GM19372 (cell line): Measurements from ENCODE around the gene TMPRSS13.
"Not testable (repeated sequence)": the region's sequence is repeated elsewhere in the genome, so short reads cannot be mapped to it uniquely, and the experiment has no call there.

ENCODE experiments used
- ATAC-seq: cut with Tn5 transposase; IDR thresholded peaks from one replicate; pipeline ENCODE4 v1.9.1; 2021; ENCODE audit warnings: mild to moderate bottlenecking, low read depth, moderate library complexity; ENCODE audit not compliant: unreplicated experiment

TMPRSS13 gene

DNA sequence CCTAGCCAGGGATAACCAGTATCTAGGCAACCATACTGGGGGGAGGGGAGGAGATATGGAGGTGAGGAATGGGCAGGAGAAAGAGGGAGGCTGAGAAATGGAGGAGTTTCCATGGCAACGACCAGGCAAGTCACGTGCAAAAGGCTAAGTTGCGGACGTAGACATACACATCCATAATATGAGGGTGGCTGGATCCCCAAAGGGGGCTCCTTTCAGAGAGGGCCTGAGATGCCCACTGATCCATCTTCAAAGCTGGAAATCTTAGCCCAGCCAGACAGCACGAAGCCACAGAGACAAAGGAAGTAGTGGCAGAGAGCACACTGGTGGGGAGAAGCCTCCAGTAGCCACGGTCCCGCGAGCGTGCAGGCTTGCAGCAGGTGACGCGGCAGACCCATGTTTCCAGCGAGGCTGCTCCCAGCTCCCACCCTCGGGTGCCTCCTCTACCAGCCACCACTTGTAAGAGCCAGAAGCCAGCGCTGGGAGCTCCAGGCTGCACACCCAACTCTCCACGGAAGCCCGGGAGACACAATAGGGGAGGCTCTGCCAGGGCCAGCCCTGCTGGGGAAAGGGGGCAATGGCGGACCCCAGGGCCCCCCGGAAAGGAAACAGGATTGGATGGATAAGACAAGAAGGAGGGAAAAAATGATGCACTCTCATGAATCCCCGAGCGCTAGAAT lies 53.7 kb downstream of the TMPRSS13 start:
- no peak for ATAC-seq

DNA sequence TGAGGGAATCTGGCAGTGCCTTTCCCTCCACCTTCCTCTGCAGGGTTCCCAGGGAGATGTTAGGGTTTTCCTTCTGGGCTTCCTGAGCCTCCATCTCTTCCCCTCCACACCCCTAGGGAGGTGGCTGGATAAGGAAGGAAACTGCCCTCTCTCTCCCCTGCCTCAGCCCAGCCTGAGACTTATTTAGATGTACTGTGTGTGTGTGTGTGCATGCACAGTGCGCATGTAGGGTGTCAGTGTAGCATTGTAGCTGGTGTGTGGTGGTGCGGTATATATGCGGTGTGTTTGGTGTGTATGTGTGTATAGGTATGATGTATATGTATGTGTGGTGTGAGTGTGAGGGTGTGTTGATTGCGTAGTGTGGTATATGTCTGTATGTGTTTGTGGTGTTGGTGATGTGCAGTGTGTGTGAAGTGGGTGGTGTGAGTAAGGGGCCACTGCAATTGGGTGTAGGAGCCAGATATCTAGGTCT lies 54.3 kb downstream of the TMPRSS13 start:
- ATAC-seq, result no peak

DNA sequence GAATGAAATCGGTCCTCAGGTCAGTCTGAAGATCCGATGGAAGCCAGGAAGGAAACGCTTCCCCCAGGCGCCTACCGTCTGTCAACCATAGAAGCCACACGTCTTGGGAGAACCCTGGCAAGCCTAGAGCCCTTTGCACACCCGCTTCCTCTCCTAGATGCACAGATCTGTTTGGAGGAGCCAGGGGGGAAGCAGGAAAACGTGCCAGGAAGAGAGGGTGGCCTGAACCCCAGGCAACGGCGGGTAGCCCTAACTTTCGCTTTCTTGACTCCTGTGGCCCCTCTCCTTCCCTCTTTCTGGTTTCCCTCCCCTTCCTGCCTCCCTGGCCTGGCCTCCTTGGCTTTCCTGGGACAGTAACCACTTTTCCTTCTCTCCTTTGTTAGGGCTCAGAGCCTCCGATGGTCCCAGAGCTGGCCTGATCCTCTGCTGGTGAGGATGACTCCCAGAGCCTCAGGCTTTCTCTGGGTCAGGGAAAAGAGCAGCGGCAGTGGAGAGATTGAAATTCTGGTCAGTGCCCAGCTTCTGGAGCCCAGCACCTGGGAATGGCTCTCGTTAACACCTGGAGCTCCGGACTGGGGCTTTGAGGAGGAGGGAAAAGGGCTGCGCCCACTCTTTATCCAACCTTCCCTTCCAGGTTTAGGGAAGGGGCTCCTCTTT lies 54.8 kb downstream of the TMPRSS13 start:
- ATAC-seq, result no peak

DNA sequence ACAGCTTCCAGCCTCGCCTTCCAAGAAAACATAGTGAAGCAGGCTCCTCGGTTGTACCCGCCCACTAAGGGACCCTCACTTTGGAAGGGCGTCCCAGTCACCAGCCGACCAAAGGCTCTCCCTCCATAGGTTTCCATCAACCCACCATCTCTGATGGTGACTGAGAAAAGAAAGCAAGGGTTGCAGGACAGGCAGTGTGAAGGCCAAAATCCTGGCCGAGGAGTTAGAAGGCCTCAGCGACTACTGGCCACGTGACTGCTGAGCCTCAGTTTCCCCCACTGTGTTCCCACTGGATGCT lies 55.4 kb downstream of the TMPRSS13 start:
- ATAC-seq, result no peak

DNA sequence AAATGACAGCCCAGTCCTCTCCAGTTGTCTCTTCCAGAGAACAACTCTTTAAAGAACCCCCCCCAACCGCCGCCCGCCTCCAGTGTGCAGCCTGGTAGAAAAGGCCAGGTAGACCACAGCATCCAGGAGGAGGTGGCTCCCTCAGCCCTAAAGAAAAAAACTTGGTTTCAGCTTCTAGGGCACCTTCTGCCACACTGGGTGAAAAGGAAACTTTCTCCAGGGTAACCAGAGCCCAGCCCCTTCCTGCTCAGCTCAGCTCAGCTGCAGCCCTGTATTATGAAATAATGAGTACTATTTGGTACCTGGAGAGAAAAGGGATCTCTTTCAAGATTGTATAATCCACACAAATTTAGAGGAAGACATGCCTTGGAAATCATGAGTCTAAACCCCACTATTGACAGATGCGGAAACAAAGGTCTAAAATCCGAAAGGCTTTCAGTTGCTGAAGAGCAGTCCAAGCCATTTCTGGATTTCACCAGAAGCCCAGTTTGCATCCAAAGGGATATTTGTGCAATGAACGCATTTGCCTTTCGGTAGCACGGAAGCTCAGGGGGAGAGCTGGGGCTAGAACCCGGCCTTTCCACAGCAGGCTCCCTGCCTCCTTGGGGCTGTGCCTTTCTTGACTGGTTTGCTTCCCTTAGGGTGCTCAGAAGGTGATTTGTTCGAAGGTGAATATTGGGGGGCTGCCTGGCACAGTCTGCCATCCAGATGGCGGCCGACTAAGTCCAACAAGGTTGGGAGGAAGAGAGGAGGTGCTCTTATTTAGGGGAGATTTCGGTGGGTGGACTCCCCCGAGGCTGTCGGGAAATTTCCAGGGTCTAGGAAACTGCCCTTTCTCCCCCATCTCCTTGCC lies 56.0 kb downstream of the TMPRSS13 start:
- no peak for ATAC-seq

DNA sequence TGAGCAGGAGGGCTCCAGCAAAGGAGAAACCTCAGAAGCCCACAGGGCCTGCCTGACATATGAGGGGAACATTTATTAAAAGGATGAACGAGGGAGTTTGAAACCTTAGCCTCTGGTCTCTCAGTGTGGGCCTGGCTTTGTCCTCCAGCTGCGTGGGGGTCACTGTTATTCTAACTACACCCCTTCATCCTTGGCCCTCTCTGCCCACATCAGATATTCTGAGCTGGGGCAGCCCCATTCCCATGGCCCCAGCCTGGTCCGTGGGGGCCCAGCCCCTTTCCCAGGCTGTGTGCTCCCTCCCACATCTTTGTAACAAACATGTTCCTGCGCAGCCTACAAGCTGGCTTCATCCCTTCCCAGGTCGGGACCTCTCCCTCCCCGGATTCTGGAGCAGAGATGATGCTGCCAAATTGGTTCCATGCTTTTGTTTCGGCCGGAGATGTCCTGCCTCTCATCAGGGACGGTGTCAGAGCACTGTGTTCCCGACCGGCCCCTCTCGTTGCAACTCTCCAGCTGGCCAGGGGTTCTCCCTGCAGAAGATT lies 56.7 kb downstream of the TMPRSS13 start:
- no peak for ATAC-seq

DNA sequence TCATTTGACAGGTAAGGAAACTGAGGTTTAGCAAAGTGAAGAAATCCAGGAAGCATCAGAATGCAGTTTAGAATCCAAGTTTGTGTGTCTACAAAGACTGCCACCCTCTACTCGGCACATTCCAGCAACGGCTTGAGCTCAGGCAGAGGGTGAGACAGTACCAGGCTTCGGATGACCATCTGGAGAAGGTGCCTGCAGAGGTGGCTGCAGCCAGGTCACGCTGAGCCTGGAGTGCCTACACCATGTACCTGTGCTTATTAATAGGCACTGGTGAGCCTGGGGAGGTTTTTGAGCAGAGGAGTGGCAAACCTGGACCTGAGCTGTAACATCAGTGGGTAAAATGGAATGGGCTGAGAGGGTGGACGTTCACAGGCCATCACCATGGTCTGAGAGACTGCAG lies 57.4 kb downstream of the TMPRSS13 start:
- ATAC-seq, result no peak

DNA sequence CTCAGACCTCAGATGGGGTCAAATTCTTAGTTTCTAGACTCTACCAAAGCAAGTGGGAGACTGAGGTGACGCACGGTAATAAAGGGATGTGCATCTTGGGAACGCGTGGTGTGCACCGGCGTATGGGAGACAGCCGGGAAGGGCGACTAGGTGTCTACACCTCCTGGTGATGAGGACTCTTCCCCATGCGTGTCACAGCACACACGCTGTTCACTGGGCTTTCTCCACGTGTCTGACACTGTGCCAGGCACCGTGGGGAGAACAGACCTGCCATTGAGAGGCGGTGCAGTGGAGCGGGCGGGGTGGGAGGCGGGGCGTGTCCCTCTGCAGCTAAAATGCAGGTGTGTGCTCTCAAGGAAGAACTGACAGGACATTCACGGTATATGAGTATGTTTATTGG lies 58.0 kb downstream of the TMPRSS13 start:
- no peak for ATAC-seq

DNA sequence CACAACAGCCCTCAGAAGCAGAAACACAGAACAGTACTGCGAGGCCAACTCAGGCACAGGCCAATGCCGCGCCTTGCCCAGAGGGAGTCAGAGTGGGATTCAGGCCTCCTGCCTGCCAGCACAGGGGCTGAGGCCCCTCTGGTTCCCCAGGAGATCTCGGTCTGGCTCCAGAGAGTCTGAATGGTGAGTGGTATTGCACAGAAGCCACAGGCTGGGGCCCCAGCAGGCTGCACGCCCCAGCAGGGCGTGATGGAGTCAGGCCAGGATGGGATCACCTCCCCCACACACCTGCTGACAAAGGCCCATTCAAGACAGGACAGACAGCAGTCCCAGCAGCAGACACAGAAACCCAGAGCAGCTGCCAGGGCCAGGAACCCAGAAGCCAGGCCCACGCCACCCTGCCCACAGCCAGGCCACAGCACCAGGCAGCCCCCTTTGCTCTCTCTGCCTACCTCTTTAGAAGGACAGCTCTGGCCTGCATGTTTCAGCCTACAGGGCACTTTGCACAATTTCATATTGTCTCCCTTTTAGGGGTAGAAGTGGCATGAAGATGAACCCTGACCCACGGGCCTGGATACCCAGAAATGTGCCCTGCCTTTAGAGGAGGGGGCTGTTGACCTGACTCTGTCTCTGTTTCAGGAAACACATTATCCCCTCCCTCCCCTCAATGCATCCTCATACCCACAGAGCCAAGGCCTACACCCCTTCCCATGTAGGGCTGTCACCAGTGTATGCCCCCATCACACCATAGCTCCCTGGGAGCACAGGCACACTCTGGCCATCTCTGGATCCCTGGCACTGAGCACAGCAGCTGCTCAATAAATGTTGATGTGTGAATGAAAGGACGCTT lies 58.9 kb downstream of the TMPRSS13 start:
- ATAC-seq, result no peak

DNA sequence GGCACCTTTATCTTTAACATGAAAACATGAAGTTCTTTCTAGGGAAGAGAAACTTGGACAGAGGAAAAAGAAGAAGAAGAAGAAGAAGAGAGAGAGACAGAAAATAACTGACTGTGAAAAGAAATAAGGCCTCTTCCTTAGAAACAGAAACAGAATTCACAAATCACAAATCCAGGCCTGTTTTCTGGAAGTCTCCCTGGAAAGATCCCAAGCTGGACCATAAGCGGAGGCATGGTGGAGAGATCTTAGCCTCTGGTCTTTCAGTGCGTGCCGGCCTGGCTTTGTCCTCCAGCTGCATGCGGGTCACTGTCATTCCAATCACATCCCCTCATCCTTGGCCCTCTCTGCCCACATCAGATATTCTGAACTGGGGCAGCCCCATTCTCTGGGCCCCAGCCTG lies 59.6 kb downstream of the TMPRSS13 start:
- no peak for ATAC-seq

DNA sequence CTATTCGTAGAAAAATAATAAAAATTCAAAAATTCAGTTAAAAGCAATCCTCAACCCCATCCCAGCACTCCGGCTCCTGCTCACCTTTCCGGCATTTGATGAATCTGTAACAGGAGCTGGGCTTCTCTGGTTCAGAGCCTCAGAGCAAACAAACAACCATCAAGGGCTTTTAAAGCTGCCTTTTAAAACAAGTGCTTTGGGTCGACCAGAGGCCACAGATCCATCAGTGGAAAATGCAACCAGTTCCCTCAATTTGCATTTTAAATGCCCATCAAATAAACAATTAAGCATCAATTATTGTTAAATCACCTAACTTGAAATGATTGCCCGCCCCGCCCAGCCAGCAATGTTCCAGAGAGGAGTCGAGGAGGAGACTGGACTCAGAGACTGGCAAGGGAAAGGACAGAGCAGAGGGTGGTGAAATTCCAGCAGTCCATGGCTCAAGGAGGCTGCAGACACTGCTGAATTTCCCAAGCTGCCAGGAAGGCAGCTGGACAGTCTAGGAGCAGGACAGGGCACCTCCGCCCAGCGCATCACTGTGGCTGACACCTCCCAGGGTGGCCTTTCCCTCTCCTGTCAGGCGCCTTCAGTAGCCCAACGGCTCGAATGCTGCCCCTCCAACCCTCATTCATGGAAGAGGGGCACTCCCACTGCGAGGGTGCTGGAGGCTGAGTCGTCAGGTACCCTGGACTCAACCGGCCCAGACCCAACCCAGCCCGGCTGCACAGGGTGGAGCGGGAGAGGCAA lies 60.2 kb downstream of the TMPRSS13 start:
- no peak for ATAC-seq

DNA sequence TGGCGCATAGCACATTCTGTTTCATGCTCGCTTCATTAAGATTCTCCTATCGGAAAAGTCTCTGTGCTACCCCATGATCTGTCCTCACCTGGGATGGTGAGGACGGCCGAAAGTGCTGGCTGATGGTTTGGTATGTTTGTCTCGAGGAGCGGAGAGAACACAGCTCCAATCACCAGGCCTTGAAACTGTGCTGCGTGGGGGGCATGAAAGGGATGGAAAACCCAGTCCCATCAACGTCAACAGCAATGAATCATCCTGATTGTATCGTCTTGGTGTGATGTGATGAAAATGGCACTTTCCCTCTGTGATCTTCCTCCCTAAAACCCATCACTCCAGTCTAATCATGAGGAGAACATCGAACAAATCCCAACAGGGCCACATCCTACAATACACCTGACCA lies 61.1 kb downstream of the TMPRSS13 start:
- no peak for ATAC-seq

DNA sequence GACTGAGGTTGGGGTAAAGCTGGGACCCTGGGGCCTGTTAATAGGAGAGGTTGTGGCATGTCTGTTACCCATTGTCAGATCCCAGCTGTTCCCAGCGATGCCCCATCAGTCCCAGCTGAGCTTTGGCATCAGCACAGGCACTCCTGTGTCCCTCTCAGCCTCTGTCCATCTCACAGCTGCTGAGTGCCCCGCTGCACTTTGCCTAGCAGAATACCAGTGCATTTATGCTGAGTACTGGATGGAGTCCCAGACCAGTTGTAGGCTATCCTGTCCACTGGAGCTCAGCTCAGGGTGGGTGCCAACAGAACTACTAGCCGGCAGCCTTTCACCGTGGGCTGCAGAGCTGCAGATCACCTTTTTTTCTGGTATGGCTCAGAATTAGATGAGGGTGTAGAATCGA lies 62.7 kb downstream of the TMPRSS13 start:
- no peak for ATAC-seq

DNA sequence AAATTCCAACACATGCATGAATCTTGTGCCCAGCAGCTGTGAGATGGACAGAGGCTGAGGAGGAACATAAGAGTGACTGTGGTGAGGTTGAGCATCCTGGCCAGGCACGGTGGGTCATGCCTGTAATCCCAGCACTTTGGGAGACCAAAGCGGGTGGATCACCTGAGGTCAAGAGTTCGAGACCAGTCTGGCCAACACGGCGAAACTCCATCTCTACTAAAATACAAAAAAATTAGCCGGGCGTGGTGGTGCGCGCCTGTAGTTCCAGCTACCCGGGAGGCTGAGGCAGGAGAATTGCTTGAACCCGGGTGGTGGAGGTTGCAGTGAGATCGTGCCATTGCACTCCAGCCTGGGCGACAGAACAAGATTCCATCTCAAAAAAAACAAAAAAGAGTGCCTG lies 63.7 kb downstream of the TMPRSS13 start:
- not testable (repeated sequence) for ATAC-seq

DNA sequence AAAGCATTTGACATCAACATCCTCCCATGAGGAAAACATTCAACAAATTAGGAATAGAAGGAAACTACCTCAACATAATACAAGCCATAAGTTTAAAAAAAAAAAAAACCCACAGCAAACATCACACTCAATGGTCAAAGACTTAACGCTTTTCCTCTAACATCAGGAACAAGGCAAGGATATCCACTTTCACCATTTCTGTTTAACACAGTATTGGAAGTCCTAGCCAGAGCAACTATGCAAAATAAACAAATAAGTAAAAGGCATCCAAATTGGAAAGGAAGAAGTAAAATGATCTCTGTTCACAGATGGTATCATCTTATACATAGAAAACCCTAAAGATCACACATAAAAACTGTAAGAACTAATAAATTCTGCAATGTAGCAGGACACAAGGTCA lies 65.8 kb downstream of the TMPRSS13 start:
- no peak for ATAC-seq

DNA sequence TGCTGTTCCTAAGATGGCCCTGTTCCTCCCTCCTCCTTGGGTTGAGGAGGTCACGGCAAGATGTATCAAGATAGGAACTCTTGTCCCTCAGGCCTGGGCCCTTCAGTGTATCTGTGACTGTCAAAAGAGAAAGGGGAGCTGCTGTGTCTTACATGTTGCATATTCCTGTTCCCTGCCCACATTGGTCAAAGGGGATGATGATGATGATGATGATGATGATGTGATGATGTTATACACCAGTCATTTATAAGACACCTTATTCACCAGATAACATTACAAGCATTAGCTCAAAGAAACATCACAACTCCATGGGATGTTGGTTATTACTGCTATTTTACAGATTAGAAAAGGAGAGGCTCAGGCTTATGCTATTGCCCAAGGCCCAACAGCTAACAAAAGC lies 66.4 kb downstream of the TMPRSS13 start:
- no peak for ATAC-seq

DNA sequence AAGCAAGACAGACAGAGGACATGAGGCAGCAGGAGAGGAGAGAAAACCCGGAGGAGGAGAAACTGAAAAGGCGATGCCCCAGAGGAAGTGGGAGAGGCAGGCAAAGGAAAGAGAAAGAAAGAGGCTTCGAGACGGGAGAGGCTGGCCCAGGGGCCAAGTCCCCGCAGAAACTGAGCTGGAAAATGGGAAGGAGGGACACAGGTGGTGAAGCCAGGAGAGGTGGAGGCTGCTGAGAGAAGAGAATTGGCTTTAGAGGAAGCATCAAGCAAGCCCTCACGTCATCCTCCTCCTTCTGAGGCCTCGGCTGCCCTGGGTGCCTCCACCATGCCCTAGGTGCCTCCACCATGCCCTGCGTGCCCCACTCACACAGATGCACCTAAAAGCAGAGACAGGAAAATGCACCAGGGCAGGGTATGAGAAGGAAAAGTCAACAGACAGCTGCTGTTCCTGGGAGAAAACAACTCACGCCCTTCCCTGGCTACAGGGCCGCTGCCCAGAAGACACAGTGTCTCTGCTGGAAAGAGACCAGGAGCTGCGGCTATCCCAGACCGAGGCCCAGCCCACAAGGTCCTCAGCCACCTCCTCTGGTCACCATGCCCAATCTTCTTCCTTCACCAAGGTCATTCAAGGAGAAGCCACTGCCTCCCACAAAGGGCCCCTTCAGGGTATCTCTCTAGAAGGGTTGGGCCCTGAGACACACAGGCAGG lies 67.0 kb downstream of the TMPRSS13 start:
- ATAC-seq, result no peak

DNA sequence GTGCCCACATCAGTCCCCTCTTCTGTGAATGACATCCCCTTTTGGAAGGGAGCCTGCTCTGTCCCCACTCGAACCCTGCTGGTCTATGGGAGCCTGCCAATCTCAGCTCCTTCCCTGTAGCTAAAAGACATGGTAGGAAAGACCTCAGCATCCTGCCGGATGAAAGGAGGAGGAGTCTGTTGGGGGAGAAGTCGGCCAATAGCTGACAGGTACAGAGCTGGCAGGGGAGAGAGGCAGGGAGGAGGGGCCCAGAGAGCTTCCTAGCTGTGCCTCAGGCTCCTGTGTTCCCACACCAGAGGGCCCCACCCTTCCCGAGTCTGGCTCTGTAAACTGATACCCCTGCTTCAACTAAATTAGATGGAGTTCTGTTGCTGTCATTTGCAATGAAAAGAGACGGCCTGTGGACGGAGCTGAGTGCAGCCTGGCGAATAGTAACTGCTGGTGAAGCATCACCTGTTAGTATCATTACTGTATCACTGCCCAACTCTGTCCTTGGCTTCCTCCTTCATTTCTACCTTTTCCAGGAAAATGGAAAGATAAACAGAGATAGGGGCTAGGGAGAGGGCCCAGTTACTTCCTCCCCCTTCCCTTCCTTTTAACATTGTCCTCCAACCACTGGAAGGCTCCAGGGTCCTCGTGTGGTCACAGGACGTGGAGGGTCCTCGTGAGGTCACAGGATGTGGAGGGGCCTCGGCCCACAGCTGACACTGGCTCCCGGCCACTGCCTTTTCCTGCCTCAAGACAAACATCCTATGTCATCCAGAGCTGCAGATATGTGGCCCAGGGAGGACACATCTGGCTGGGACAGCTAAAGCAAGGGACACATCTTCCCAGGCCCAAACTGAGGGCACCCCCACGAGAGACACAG lies 67.8 kb downstream of the TMPRSS13 start:
- no peak for ATAC-seq
